Liver (tissue), 9 donors: ENCODE measurements around the gene CLEC16A. TPM values are rescaled to one million over a fixed set of nuclear protein-coding genes. Genes with fewer than 3 reads are reported as not detected.

ENCODE experiments used
- DNase-seq: peaks from one replicate; pipeline ENCODE4 v3.0.0-alpha.2; 2017; ENCODE audit warnings: low spot score
- H3K27ac ChIP-seq, 2 donors: one replicate each; pipeline ENCODE4 v1.7.0; 2013; ENCODE audit warnings: inconsistent platforms in 2 of 2, low read length in 2 of 2, control low read depth in 1 of 2, low read depth in 1 of 2, mild to moderate bottlenecking in 1 of 2
- H3K27me3 ChIP-seq, 4 donors: one replicate each; pipeline versions ENCODE4 v1.6.1 to v1.7.0; 2013; ENCODE audit warnings: low read length in 3 of 4, inconsistent platforms in 1 of 4, mild to moderate bottlenecking in 1 of 4, moderate library complexity in 1 of 4; ENCODE audit not compliant: control insufficient read depth in 4 of 4, insufficient read depth in 4 of 4
- H3K36me3 ChIP-seq, 4 donors: one replicate each; pipeline versions ENCODE4 v1.6.1 to v1.7.0; 2013; ENCODE audit warnings: low read length in 3 of 4, mild to moderate bottlenecking in 3 of 4, low read depth in 1 of 4, moderate library complexity in 1 of 4; ENCODE audit not compliant: control insufficient read depth in 4 of 4, insufficient read depth in 3 of 4
- H3K4me1 ChIP-seq, 4 donors: one replicate each; pipeline versions ENCODE4 v1.6.1 to v1.7.0; 2013; ENCODE audit warnings: low read length in 3 of 4, mild to moderate bottlenecking in 3 of 4, moderate library complexity in 1 of 4; ENCODE audit not compliant: control insufficient read depth in 4 of 4, insufficient read depth in 4 of 4
- H3K4me3 ChIP-seq, 3 donors: one replicate each; pipeline versions ENCODE4 v1.6.1 to v1.7.0; 2013; ENCODE audit warnings: low read length in 3 of 3, control low read depth in 1 of 3, low read depth in 1 of 3, mild to moderate bottlenecking in 1 of 3
- H3K9ac ChIP-seq, 2 donors: one replicate each; pipeline ENCODE4 v1.7.0; 2013; ENCODE audit warnings: low read length in 2 of 2, mild to moderate bottlenecking in 2 of 2, moderate library complexity in 2 of 2, control low read depth in 1 of 2, low read depth in 1 of 2
- H3K9me3 ChIP-seq, 4 donors: one replicate each; pipeline versions ENCODE4 v1.6.1 to v1.7.0; 2013; ENCODE audit warnings: low read length in 3 of 4; ENCODE audit not compliant: control insufficient read depth in 4 of 4
- FOXA1 ChIP-seq: IDR thresholded peaks from 2 replicates; pipeline ENCODE4 v1.6.1; 2016; ENCODE audit warnings: antibody characterized with exemption
- FOXA2 ChIP-seq: IDR thresholded peaks from 2 replicates; pipeline ENCODE4 v1.6.1; 2016; ENCODE audit warnings: antibody characterized with exemption
- GABPA ChIP-seq, 2 donors: IDR thresholded peaks in 1 of 2; conservative IDR thresholded peaks in 1 of 2; 2 replicates each; pipeline ENCODE4 v1.6.1; 2016; ENCODE audit warnings: antibody characterized with exemption in 2 of 2, mild to moderate bottlenecking in 1 of 2, moderate library complexity in 1 of 2
- HNF4A ChIP-seq, 2 donors: conservative IDR thresholded peaks; 2 replicates each; pipeline ENCODE4 v1.6.1; 2016; ENCODE audit warnings: antibody characterized with exemption in 2 of 2, mild to moderate bottlenecking in 2 of 2
- JUND ChIP-seq, 2 donors: IDR thresholded peaks; 2 replicates each; pipeline ENCODE4 v1.6.1; 2016; ENCODE audit warnings: antibody characterized with exemption in 2 of 2
- MAX ChIP-seq: IDR thresholded peaks from 2 replicates; pipeline ENCODE4 v1.6.1; 2016; ENCODE audit warnings: antibody characterized with exemption
- NR2F2 ChIP-seq: IDR thresholded peaks from 2 replicates; pipeline ENCODE4 v1.6.1; 2016; ENCODE audit warnings: antibody characterized with exemption
- RXRA ChIP-seq, 2 donors: IDR thresholded peaks; 2 replicates each; pipeline ENCODE4 v1.6.1; 2017 to 2018; ENCODE audit warnings: antibody characterized with exemption in 2 of 2, mild to moderate bottlenecking in 1 of 2
- TAF1 ChIP-seq: conservative IDR thresholded peaks from 2 replicates; pipeline ENCODE4 v1.6.1; 2016; ENCODE audit warnings: antibody characterized with exemption, mild to moderate bottlenecking
- YY1 ChIP-seq: IDR thresholded peaks from 2 replicates; pipeline ENCODE4 v1.6.1; 2016; ENCODE audit warnings: antibody characterized with exemption, mild to moderate bottlenecking
- WGBS: extraction: QIAGEN DNeasy Blood & Tissue Kit; methylation state at CpG from one replicate; pipeline ENCODE4 v1.1.7; 2013; 5-methylcytosine and 5-hydroxymethylcytosine counted together
- polyA plus RNA-seq, 2 donors: library from polyadenylated mRNA; stranded (reverse) in 1 of 2; unstranded in 1 of 2; fragments of 200-250 nt in 1 of 2; fragments of >200 nt in 1 of 2; fragmentation: Nextera tagmentation in 1 of 2; extraction: Ambion mirVana in 1 of 2; gene quantifications; one replicate each; pipeline versions ENCODE4 v1.2.1 to v1.2.3, GENCODE V29; 2013 to 2015
- total RNA-seq, 2 donors: library from RNA; depleted of rRNA; stranded (reverse); fragments of >200 nt; gene quantifications; one replicate each; pipeline ENCODE4 v1.2.3, GENCODE V29; 2014
- TF ChIP-seq, protein P1 (sequence below): IDR thresholded peaks from 2 replicates; pipeline ENCODE4 v1.6.1; 2016; ENCODE audit warnings: antibody characterized with exemption, mild to moderate bottlenecking
- TF ChIP-seq, protein P2 (sequence below): fragments of 150-350 bp; IDR thresholded peaks from 2 replicates; pipeline ENCODE4 v1.5.1; 2017; ENCODE audit warnings: improper control_type of control experiment, low read depth, low read length; ENCODE audit not compliant: missing input control
- donor health status: healthy.
- donor health status: healthy.
- donor health status: healthy.
- donor health status: healthy.
- donor health status: healthy.

CLEC16A gene
- total and polyA plus RNA-seq, 4 donors: 9.7 to 23.0 (median 17.4) TPM

DNA sequence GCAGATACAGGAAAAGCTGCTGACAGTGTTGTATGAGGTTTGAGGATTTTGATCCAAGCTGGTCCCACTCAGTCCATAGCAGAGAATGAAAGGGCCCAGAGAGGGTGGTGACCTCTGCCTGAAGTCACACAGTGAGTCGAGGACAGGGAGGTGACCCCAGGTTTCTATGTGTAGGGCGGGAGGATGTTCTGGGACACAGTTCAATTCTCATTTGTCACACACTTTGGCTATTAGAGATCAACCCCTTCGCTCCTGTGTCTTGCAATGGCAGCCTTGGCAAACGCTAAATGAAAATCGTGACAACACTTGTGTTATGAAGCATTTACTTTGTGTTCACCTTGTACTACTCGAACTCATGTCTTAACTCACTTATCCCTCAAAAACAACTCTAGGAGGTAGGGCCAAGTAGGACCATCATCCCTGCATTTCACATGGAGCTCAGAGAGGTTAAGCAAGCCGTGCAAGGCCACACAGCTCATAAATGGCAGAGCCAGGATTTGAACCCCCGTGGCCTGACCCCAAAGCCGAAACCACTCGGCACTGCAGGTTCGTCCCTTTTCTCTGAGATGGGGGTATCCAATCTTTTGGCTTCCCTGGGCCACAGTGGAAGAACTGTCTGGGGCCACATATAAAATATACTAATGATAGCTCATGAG lies 12.3 kb upstream of the CLEC16A start:
- TF ChIP-seq YY1 (no peak), FOXA2 (no peak), MAX (no peak), HNF4A (conservative IDR thresholded peaks at IDR 0.05) (no peak), GABPA (IDR thresholded peaks at IDR 0.05 in 1 of 2, conservative IDR thresholded peaks at IDR 0.05 in 1 of 2) (no peak), NR2F2 (no peak), JUND (IDR thresholded peaks at IDR 0.05) (no peak), RXRA (IDR thresholded peaks at IDR 0.05) (no peak), FOXA1 (no peak)
- TF ChIP-seq, protein P1, sequence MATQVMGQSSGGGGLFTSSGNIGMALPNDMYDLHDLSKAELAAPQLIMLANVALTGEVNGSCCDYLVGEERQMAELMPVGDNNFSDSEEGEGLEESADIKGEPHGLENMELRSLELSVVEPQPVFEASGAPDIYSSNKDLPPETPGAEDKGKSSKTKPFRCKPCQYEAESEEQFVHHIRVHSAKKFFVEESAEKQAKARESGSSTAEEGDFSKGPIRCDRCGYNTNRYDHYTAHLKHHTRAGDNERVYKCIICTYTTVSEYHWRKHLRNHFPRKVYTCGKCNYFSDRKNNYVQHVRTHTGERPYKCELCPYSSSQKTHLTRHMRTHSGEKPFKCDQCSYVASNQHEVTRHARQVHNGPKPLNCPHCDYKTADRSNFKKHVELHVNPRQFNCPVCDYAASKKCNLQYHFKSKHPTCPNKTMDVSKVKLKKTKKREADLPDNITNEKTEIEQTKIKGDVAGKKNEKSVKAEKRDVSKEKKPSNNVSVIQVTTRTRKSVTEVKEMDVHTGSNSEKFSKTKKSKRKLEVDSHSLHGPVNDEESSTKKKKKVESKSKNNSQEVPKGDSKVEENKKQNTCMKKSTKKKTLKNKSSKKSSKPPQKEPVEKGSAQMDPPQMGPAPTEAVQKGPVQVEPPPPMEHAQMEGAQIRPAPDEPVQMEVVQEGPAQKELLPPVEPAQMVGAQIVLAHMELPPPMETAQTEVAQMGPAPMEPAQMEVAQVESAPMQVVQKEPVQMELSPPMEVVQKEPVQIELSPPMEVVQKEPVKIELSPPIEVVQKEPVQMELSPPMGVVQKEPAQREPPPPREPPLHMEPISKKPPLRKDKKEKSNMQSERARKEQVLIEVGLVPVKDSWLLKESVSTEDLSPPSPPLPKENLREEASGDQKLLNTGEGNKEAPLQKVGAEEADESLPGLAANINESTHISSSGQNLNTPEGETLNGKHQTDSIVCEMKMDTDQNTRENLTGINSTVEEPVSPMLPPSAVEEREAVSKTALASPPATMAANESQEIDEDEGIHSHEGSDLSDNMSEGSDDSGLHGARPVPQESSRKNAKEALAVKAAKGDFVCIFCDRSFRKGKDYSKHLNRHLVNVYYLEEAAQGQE: no peak
- TF ChIP-seq, protein P2, sequence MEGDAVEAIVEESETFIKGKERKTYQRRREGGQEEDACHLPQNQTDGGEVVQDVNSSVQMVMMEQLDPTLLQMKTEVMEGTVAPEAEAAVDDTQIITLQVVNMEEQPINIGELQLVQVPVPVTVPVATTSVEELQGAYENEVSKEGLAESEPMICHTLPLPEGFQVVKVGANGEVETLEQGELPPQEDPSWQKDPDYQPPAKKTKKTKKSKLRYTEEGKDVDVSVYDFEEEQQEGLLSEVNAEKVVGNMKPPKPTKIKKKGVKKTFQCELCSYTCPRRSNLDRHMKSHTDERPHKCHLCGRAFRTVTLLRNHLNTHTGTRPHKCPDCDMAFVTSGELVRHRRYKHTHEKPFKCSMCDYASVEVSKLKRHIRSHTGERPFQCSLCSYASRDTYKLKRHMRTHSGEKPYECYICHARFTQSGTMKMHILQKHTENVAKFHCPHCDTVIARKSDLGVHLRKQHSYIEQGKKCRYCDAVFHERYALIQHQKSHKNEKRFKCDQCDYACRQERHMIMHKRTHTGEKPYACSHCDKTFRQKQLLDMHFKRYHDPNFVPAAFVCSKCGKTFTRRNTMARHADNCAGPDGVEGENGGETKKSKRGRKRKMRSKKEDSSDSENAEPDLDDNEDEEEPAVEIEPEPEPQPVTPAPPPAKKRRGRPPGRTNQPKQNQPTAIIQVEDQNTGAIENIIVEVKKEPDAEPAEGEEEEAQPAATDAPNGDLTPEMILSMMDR: no peak
- Histone ChIP-seq H3K27me3 (no peaks in the 10 kb centered on the region), H3K4me1 (peaks cover 13 to 79% (median 65%) of the 10 kb centered on the region in 4 donors), H3K9ac (no peak overlapping the region), H3K36me3 (peaks cover 0 to 3% (median 2%) of the 10 kb centered on the region in 4 donors), H3K9me3 (no peaks in the 10 kb centered on the region), H3K27ac (no peak overlapping the region), H3K4me3 (no peak overlapping the region)
- no peak for DNase-seq
- 93% methylated on average over 11 of the region's 11 CpGs for WGBS

DNA sequence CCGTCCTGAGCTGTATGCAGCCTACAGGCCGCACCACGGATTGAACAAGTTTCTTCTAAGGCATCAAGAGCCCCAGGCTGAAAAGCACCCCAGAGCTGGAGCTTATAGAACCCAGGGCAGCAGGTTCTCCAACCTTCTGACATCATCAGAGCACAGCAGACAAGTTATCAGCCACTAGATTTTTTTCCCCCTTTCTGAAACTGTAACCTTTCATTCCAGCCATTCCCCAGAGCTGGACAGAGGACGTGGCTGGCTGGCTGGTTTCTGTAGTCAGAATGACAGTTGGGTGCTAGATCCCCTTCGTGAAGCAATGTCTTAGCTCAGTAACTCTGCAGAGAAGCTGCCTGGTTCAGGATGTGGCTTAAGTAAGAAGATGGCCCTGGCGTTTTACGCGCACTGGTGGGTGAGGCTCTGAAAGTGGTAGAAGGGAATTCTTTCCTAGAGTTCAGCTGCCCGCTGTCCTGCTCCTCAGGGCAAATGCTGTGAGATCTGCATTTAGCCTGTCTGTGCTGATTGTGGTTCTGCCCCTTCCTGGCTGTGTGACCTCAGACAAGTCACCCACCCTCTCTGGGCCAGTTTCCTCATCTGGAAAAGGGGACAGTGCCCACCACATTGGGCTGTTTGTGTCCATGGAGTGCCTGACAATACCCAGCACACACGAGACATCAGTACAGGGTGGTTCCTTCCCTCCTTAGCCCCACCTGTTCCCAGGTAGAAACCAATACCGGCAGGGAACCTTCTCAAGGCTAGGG lies 11.2 kb upstream of the CLEC16A start:
- Histone ChIP-seq H3K9ac (no peak overlapping the region), H3K4me1 (peaks cover 15 to 79% (median 65%) of the 10 kb centered on the region in 4 donors), H3K27ac (no peak overlapping the region), H3K27me3 (no peaks in the 10 kb centered on the region), H3K9me3 (no peaks in the 10 kb centered on the region), H3K36me3 (peaks cover 0 to 2% (median under 1%) of the 10 kb centered on the region in 4 donors), H3K4me3 (no peak overlapping the region)
- TF ChIP-seq NR2F2 (no peak), TAF1 (no peak), RXRA (IDR thresholded peaks at IDR 0.05) (no peak), HNF4A (conservative IDR thresholded peaks at IDR 0.05) (no peak), GABPA (IDR thresholded peaks at IDR 0.05 in 1 of 2, conservative IDR thresholded peaks at IDR 0.05 in 1 of 2) (no peak)
- TF ChIP-seq, protein P1: no peak
- no peak for DNase-seq
- WGBS: 92% methylated on average over 11 of the region's 11 CpGs
